Suppressor macrophage treated with lipopolysaccharide for 1 hour (primary cell): ENCODE measurements around the gene SNAP23.
A peak's percentile ranks its signal among the peaks of the same experiment; 100 is the strongest.
"Not testable (repeated sequence)": the region's sequence is repeated elsewhere in the genome, so short reads cannot be mapped to it uniquely, and the experiment has no call there.

Experiments used
- DNase-seq, 3 donors: peaks; one replicate each; pipeline ENCODE4 v3.0.0-alpha.2; 2020 to 2022

SNAP23 gene

DNA sequence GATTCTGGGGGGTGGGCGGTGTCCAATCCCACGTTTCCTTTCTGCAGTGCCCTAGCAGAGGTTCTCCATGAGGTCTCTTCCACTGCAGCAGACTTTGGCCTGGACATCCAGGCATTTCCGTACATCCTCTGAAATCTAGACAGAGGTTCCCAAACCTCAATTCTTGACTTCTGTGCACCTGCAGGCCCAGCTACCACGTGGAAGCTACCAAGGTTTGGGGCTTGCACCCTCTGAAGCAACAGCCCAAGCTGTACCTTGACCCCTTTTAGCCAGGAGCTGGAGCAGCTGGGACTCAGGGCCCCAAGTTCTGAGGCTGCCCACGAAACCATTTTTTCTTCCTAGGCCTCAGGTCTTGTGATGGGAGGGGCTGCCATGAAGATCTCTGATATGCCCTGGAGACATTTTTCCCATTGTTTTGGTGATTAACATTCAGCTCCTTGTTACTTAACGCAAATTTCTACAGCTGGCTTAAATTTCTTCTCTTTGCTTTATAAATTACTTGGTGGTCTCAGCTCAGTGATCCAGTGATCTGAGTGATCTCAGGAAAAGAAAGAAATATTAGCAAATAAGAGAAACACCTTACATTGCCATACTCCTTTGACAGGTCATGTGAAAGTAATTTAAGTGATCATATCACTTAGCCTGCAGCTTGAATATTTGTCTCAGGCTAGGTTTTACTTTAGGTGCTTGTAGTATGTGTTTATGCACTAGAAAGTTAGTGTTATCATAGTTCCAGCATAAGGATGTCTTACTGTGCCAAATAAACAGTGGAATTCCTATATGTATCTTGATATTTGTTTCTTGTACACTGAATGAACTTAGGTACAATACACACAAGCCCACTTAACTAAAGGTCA, 3.0 kb downstream of the SNAP23 start:
- no peak for DNase-seq

DNA sequence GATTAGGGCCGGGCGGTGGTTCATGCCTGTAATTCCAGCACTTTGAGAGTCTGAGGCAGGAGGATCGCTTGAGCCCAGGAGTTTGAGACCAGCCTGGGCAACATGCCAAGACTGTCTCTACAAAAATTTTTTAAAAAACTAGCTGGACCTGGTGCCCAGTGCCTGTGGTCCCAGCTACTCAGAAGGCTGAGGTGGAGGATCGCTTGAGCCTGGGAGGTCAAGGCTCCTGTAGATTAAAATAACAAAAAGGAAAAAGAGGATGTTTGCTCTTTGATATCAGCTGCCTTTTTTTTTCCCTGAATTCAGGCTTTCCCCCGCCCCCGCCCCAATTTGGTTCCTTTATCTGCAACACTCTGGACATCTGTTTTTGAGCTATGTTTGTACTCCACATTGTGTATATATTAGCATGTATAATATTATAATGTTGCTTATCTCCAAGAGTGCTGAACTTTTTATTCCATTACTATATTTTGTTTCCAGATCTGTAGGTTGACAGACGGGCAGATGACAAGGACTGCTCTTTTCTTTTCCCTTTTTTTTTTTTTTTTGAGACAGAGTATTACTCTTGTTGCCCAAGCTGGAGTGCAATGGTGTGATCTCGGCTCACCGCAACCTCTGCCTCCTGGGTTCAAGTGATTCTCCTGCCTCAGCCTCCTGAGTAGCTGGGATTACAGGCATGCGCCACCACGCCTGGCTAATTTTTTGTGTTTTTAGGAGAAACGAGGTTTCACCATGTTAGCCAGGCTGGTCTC, 4.6 kb downstream of the SNAP23 start:
- DNase-seq, result peak; percentile 65 to 72 (median 66)

- DNase-seq, result no peak
Measured at GRCh38 chr15:42502477-42502876, 7.0 kb downstream of the SNAP23 start.

DNA sequence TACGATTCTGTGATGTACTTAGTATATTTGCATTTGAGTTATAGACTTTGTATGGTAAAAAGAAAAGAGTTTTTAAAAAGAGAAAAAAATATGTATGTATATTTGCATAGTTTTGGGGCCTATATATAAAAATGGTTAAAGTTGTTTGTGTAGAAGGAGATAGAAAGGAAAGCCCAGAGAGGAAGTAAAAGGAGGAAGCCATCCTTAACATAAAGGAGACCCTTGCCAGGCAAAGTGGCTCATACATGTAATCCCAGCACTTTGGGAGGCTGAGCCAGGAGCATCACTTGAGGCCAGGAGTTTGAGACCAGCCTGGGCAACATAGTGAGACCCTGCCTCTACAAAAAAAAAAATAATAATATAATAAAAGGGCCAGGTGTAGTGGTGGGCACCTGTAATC, 8.4 kb downstream of the SNAP23 start:
- peak; percentile 47 to 61 (median 52) for DNase-seq

DNA sequence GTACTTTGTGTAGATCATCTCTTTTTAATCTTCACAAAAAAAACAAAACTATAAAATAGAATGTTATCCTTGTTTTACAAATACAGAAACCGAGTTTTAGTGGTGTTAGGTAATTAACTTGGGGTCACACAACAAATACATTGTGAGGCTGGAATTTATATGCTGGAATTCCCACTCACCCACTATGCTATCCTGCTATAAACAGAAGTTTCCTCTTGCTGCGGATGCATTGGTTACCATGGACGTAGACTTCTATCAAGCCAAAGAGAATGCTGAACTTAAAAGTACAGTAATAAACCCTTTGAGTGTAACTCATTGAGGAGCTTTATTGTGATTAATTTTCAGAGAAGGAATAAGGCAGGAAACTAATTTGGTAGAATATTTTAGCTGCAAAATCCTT, 9.2 kb downstream of the SNAP23 start:
- no peak for DNase-seq

- no peak for DNase-seq
Measured at GRCh38 chr15:42507514-42507913, 12.1 kb downstream of the SNAP23 start.

DNA sequence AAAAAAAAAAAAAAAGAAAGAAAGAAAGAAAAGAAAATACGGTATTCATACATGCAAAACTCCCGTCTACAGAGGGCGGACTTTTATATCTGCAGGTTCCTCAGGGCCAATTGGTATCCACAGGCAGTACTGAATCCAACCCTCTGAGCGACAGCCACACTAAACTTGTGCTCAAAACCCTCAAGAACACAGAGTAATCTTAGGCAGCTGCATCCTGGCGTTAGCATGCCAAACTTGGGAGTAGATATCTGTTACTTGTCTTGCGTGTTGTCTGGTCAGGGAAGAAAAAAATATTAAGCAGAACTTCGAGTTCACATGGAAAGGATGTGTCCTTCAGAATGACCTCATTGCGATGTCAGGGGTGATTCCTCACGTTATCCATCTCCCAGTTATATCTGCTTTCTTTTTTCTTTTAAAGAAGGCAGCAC, 12.8 kb downstream of the SNAP23 start:
- peak; percentile 26 to 46 (median 32) for DNase-seq

DNA sequence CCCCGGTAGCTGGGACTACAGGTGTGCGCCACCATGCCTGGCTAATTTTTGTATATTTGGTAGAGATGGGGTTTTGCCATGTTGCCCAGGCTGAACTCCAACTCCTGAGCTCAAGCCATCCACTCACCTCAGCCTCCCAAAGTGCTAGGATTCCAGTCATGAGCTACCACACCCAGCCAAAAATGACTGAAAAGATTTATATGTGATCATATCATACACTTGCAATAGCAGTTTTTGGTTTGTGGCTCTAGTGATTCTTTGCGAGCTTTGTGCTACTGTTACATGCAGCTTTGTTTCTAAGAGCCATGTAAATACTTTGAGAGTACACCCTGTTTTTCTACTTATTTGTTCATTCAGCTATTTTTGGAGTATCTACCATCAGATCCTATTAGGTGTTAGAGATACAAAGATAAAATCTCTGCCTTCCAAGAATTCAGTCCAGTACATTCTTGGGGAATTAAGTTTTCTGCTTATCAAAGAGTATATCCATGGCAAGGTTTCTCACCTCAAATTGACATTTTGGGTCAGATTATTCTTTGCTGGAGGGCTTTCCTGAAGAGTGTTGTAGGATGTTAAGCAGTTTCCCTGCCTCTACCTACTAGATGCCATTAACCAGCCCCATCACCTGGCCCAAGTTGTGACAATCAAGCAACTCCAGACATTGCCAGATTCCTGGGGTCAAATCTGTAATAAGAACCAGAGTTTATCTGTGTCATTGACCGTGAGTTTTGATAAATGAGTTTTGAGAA, 15.0 kb downstream of the SNAP23 start:
- DNase-seq, result no peak

- DNase-seq, result peak; percentile 40 to 72 (median 67)
Measured at GRCh38 chr15:42511007-42511391, 15.6 kb downstream of the SNAP23 start.

- no peak for DNase-seq
Measured at GRCh38 chr15:42523331-42523730, 27.9 kb downstream of the SNAP23 start.

- DNase-seq, result no peak
Measured at GRCh38 chr15:42528970-42529369, 33.5 kb downstream of the SNAP23 start.

DNA sequence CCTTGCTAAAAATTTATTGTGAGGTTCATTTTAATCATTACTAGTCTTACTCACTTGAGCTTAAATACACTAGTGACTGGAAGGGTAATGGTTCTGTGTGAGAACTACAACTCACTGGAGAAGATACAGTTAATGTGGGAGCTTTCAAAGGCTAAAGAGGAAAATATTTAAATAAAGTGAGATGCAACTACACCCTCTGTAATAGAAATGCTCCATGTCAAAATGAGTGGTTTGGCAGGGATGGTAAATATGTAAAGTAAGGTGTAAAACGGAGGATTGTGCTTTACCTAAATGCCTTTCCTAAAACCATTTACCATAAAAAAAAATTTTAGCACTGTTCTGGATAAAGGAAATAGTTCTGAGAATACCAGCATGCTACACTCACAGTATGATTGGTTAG, 37.8 kb downstream of the SNAP23 start:
- DNase-seq, result no peak

GRCh38 chr15:42544853-42545629, 49.6 kb downstream of the SNAP23 start:
- peak; percentile 35 to 72 (median 70) for DNase-seq

- no peak for DNase-seq
Measured at GRCh38 chr15:42547918-42548248, 52.4 kb downstream of the SNAP23 start.

DNA sequence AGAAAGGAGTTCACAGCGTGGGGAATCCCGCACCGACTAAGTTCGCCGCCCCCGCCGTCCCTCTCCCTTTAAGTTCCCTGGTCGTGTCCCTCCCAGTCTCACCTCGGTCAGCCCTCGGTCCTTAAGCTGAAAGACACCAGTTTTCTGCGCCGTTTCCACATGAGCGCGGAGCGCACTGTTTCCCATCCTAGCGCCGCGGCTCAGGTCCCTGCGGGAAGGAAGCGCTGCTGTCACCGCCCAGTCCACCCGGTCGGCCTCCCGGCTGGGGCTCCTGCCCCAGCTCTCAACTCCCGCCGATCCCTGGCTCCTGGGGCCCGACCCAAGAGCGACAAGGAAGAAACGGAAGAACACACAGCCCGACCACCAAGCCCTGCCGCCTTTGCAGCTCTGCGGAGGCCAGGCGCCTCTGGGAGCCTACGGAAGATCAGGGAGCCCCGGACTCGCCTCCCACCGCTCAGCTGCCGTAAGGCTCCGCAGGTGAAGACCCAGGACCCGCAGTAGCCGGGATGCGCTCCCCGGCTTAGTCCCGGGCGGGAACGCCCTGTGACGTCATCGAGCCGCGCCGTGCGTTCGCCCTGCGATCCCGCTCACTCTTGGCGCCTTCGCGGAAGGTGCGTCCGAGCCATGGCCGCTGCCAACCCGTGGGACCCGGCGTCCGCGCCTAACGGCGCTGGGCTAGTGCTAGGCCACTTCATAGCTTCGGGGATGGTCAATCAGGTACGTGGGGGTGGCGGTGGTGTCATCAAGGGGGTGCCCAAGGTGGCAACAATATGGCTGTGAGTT, 53.0 kb downstream of the SNAP23 start, which contains the start of the genes HAUS2 and LRRC57:
Gene HAUS2, plus strand, starts transcription at position 590 of the 783 bp plus-strand sequence. Its CDS starts 35 bp downstream, at position 625.
Gene LRRC57, minus strand, starts transcription at position 545 of the 783 bp plus-strand sequence. Its CDS starts 359 bp downstream, at position 186.
- peak; percentile 90 to 96 (median 94) for DNase-seq

GRCh38 chr15:42549032-42549491, 53.6 kb downstream of the SNAP23 start:
- DNase-seq, result peak; percentile 58 to 64 (median 59)

DNA sequence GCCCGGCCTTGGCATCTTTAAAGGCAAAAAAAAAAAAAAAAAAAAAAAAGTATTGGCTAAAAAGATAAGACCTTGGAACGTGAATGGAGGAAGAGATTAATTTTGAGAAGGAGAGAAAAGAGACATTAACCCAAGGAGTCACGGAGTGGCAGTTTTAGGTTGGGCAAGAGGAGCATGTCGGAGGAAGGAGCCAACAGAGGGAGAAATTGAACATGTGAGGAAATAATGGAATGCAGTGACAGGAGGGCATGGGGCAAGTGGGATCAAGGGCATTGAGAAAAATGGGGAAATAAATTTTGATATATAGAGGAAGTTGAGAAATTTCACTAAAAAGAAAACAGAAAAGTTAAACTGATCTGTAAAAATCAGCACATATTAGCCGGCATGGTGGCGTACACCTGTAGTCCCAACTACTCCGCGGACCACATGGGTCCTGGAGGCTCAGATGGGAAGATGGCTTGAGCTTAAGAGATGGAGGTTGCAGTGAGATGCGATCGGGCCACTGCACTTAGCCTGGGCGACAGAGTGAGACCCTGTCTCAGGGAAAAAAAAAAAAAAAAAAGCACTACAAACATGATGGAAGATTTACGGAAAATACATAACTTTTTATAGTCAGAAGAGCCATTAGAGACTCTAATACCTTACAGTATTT, 54.4 kb downstream of the SNAP23 start:
- DNase-seq, result peak; percentile 54 to 68 (median 65)

GRCh38 chr15:42553554-42553953, 58.1 kb downstream of the SNAP23 start:
- DNase-seq, result no peak

DNA sequence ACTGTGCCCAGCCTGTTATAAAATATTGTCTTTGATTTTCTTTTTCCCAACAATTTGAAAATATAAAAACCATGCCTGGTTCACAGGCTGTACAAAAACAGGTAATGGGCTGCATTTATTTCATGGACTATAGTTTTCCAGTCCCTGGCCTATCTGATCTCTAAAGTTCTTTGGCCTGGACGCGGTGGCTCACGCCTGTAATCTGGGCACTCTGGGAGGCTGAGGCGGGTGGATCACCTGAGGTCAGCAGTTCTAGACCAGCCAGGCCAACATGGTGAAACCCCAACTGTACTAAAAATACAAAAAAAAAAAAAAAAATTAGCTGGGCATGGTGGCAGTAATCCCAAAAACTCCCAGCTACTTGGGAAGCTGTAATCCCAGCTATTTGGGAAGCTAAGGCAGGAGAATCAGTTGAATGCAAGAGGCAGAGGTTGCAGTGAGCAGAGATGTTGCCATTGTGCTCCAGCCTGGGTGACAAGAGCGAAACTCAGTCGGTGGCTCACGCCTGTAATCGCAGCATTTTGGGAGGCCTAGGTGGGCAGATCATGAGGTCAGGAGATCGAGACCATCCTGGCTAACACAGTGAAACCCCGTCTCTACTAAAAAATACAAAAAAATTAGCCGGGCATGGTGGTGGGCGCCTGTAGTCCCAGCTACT, 61.2 kb downstream of the SNAP23 start:
- not testable (repeated sequence) for DNase-seq

GRCh38 chr15:42558739-42559138, 63.3 kb downstream of the SNAP23 start:
- no peak for DNase-seq
